IPS-15b (cell line): Measurements from ENCODE around the gene ZNF217.
"Not testable (repeated sequence)": the region's sequence is repeated elsewhere in the genome, so short reads cannot be mapped to it uniquely, and the experiment has no call there.

ENCODE experiments used
- H3K27me3 ChIP-seq: one replicate; pipeline ENCODE4 v1.6.1; 2013; ENCODE audit warnings: low read length; ENCODE audit not compliant: control insufficient read depth, insufficient read depth
- H3K36me3 ChIP-seq: one replicate; pipeline ENCODE4 v1.6.1; 2013; ENCODE audit warnings: low read length; ENCODE audit not compliant: control insufficient read depth, insufficient read depth
- H3K4me1 ChIP-seq: one replicate; pipeline ENCODE4 v1.6.1; 2013; ENCODE audit warnings: mild to moderate bottlenecking, low read length; ENCODE audit not compliant: control insufficient read depth, insufficient read depth
- H3K4me3 ChIP-seq: one replicate; pipeline ENCODE4 v1.5.1; 2013; ENCODE audit warnings: low read depth, low read length
- H3K9ac ChIP-seq: one replicate; pipeline ENCODE4 v1.6.1; 2013; ENCODE audit warnings: low read depth, mild to moderate bottlenecking, low read length
- H3K9me3 ChIP-seq: one replicate; pipeline ENCODE4 v1.6.1; 2013; ENCODE audit warnings: mild to moderate bottlenecking, low read length; ENCODE audit not compliant: control insufficient read depth, insufficient read depth

ZNF217 gene

DNA sequence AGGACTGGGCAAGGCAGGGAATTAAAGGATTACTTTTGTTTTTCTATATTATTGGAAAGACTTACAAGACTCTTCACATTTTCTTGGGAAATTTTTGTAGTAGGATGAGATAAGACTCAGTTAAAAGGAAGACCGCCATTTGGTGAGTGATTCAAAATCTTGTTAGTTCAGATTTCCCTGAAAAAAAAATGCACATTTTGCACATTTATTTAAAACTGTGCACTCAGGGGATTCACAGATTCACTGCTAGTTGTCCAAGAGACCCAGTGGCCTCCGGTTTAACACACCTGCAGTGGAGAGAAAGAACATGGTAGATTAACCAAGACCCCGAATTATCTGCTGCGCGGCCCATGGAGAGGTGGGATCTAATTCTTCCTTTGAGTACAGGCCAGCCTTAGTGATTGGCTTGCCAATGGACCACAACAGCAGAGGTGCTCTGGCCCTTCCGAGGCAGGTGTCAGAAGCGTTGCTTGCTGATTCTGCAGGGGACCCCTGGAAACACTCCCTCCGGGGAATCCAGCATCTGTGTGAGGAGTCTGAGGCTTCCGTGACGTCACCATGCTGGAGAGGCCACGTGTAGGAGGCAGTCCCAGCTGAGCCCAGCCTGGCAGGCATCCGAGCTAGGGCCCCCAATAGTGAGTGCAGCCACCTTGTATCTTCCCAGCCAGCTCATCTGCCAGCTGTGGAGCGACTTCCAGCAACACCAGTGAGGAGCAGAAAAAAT, 68.9 kb downstream of the ZNF217 start:
- no peaks in the 10 kb centered on the region for H3K4me1 ChIP-seq
- no peak overlapping the region for H3K4me3 ChIP-seq
- no peaks in the 10 kb centered on the region for H3K27me3 ChIP-seq
- no peaks in the 10 kb centered on the region for H3K9me3 ChIP-seq
- H3K9ac ChIP-seq: no peak overlapping the region
- no peaks in the 10 kb centered on the region for H3K36me3 ChIP-seq

DNA sequence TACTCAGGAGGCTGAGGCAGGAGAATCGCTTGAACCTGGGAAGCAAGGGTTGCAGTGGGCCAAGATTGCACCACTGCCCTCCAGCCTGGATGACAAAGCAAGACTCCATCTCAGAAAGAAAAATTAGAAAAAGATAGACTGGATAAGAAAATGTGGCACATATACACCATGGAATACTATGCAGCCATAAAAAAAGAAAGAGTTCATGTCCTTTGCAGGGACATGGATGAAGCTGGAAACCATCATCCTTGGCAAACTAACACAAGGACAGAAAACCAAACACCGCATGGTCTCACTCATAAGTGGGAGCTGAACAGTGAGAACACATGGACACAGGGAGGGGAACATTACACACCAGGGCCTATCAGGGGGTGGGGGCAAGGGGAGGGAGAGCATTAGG, 70.0 kb downstream of the ZNF217 start:
- not testable (repeated sequence) for H3K27me3 ChIP-seq, H3K4me1 ChIP-seq, H3K4me3 ChIP-seq, H3K36me3 ChIP-seq, H3K9me3 ChIP-seq, H3K9ac ChIP-seq

DNA sequence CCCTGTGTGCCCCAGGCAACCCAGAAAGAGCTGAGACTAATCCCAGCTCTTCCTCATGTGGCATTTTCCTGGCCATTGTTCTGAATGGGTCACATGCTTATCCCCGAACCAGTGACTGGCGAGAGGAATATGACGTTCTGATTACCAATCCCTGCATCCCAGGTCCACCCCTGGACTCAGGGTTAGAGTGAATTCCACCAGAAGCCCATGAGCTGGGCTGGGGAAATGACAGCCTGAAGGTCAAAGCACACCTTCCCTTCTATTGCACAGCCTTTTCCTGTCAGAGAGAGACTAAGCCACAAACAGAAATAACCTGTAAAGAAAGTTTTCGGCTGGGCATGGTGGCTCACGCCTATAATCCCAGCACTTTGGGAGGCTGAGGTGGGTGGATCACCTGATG, 70.9 kb downstream of the ZNF217 start:
- Histone ChIP-seq H3K9me3 (no peaks in the 10 kb centered on the region), H3K27me3 (no peaks in the 10 kb centered on the region), H3K36me3 (no peaks in the 10 kb centered on the region), H3K4me3 (no peak overlapping the region), H3K9ac (no peak overlapping the region), H3K4me1 (no peaks in the 10 kb centered on the region)

DNA sequence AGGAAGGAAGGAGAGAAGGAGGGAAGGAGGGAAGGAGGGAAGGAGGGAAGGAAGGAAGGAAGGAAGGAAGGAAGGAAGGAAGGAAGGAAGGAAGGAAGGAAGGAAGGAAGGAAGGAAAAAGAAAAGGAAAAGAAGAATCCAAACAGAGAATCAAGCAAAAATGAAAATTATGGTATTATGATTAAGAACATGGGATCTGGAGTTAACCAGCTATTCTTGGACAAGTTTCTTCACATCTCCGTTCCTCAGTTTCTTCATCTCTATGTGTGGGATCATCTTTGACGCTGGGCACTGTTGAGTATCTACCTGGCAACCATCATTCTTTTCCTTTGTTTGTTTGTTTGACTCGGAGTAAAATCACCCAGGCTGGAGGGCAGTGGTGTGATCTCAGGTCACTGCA, 71.6 kb downstream of the ZNF217 start:
- Histone ChIP-seq H3K4me3 (no peak overlapping the region), H3K9ac (no peak overlapping the region), H3K9me3 (no peaks in the 10 kb centered on the region), H3K4me1 (no peaks in the 10 kb centered on the region), H3K27me3 (no peaks in the 10 kb centered on the region), H3K36me3 (no peaks in the 10 kb centered on the region)

- H3K27me3 ChIP-seq, H3K9me3 ChIP-seq, H3K9ac ChIP-seq, H3K36me3 ChIP-seq, H3K4me3 ChIP-seq, H3K4me1 ChIP-seq: not testable (repeated sequence)
These were observed 72.2 kb downstream of the ZNF217 start for GRCh38 chr20:53521421-53521820.

GRCh38 chr20:53517146-53517545, 76.5 kb downstream of the ZNF217 start:
- Histone ChIP-seq H3K4me1 (no peaks in the 10 kb centered on the region), H3K9ac (no peak overlapping the region), H3K9me3 (no peaks in the 10 kb centered on the region), H3K36me3 (no peaks in the 10 kb centered on the region), H3K27me3 (no peaks in the 10 kb centered on the region), H3K4me3 (no peak overlapping the region)
